Neural cell (in vitro differentiated cells): ENCODE data around the gene EXOC3L2. TPM values are rescaled to one million over a fixed set of nuclear protein-coding genes. Genes with fewer than 3 reads are reported as not detected.

Source experiments
- H2AFZ ChIP-seq: fragments of 200-600, 300-800 bp; sonication (generic), shearing (Covaris generic); 2 replicates; pipeline ENCODE4 v1.6.0; 2014; ENCODE audit warnings: low read depth, mild to moderate bottlenecking, antibody characterized with exemption, low read length, moderate library complexity
- H3F3A ChIP-seq: fragments of 200-600 bp; shearing (Covaris generic); 2 replicates; pipeline ENCODE4 v1.6.1; 2016; ENCODE audit warnings: mild to moderate bottlenecking, moderate library complexity, mixed read lengths, antibody characterized with exemption, low read length; ENCODE audit not compliant: insufficient read depth, poor library complexity, severe bottlenecking
- H3K27ac ChIP-seq: fragments of 200-600, 300-800 bp; sonication (generic), shearing (Covaris generic); 2 replicates; pipeline ENCODE4 v1.5.1; 2014; ENCODE audit warnings: mild to moderate bottlenecking, low read length, moderate library complexity
- H3K27me3 ChIP-seq: fragments of 300-800, 200-600 bp; sonication (generic), shearing (Covaris generic); 2 replicates; pipeline ENCODE4 v1.6.0; 2014; ENCODE audit warnings: mild to moderate bottlenecking, low read depth, low read length, moderate library complexity; ENCODE audit not compliant: insufficient read depth
- H3K36me3 ChIP-seq: fragments of 300-800, 200-600 bp; sonication (generic), shearing (Covaris generic); 2 replicates; pipeline ENCODE4 v1.5.1; 2014; ENCODE audit warnings: mild to moderate bottlenecking, antibody characterized with exemption, low read length, moderate library complexity; ENCODE audit not compliant: insufficient read depth
- H3K4me2 ChIP-seq: fragments of 300-800, 200-600 bp; sonication (generic), shearing (Covaris generic); 2 replicates; pipeline ENCODE4 v1.6.0; 2014; ENCODE audit warnings: mild to moderate bottlenecking, low read length
- H3K4me3 ChIP-seq: fragments of 300-800, 200-600 bp; sonication (generic), shearing (Covaris generic); 2 replicates; pipeline ENCODE4 v1.5.1; 2014; ENCODE audit warnings: mild to moderate bottlenecking, low read length, moderate library complexity
- H3K79me2 ChIP-seq: fragments of 200-600 bp; shearing (Covaris generic); replicated peaks from 2 replicates; pipeline ENCODE4 v1.6.0; 2014; ENCODE audit warnings: mild to moderate bottlenecking, low read length, moderate library complexity; ENCODE audit not compliant: insufficient read depth
- H3K9ac ChIP-seq: fragments of 300-800, 200-600 bp; sonication (generic), shearing (Covaris generic); 2 replicates; pipeline ENCODE4 v1.6.1; 2016; ENCODE audit warnings: mild to moderate bottlenecking, low read length, mixed read lengths
- H3K9me2 ChIP-seq: fragments of 200-600 bp; shearing (Covaris generic); 2 replicates; pipeline ENCODE4 v1.6.1; 2016; ENCODE audit warnings: mild to moderate bottlenecking, low read length, mixed read lengths; ENCODE audit not compliant: insufficient read depth
- H3K9me3 ChIP-seq: fragments of 200-600, 300-800 bp; sonication (generic), shearing (Covaris generic); 2 replicates; pipeline ENCODE4 v1.6.1; 2016; ENCODE audit warnings: mild to moderate bottlenecking, mixed run types, low read length, moderate library complexity, mixed read lengths
- H4K20me1 ChIP-seq: fragments of 200-600 bp; shearing (Covaris generic); 2 replicates; pipeline ENCODE4 v1.6.1; 2016; ENCODE audit warnings: mild to moderate bottlenecking, mixed run types; ENCODE audit not compliant: insufficient read depth
- POLR2AphosphoS5 ChIP-seq: IDR thresholded peaks from 2 replicates; pipeline ENCODE4 v1.6.1; 2012
- polyA plus RNA-seq: library from polyadenylated mRNA; depleted of rRNA; stranded (reverse); fragments of >200 nt; gene quantifications from 2 replicates; pipeline ENCODE4 v1.2.3, GENCODE V29; 2014

Gene EXOC3L2
- polyA plus RNA-seq, 1 donor from 2014 or later = not detected

GRCh38 chr19:45162608-45163143, 82.5 kb downstream of the EXOC3L2 start:
- no peaks in the 10 kb centered on the region for H3K36me3 ChIP-seq
- H3K4me3 ChIP-seq = no peak overlapping the region
- no peaks in the 10 kb centered on the region for H4K20me1 ChIP-seq
- H3K9ac ChIP-seq = no peak overlapping the region
- no peaks in the 10 kb centered on the region for H3K79me2 ChIP-seq
- no peaks in the 10 kb centered on the region for H3K9me3 ChIP-seq
- no peak for TF ChIP-seq POLR2AphosphoS5
- H3K9me2 ChIP-seq = no peaks in the 10 kb centered on the region
- no peaks in the 10 kb centered on the region for H3K27me3 ChIP-seq
- no peak overlapping the region for H3K4me2 ChIP-seq
- H3K27ac ChIP-seq = no peak overlapping the region
- H2AFZ ChIP-seq = no peak overlapping the region
- no peaks in the 10 kb centered on the region for H3F3A ChIP-seq

Other genes with a start within 250 kb of the EXOC3L2 start
- gene RELB, start 243.9 kb downstream of the EXOC3L2 start, polyA plus RNA-seq = 1.0 and 1.1 TPM in 2 replicates
- 30.1 and 38.4 TPM in 2 replicates for gene CLASRP, start 206.4 kb downstream of the EXOC3L2 start, polyA plus RNA-seq
- 1.0 and 1.4 TPM in 2 replicates for gene ZNF296, start 168.9 kb downstream of the EXOC3L2 start, polyA plus RNA-seq
- gene GEMIN7, start 166.1 kb downstream of the EXOC3L2 start, polyA plus RNA-seq = 14.4 and 26.5 TPM in 2 replicates
- gene PPP1R37, start 152.2 kb downstream of the EXOC3L2 start, polyA plus RNA-seq = 53.7 and 56.6 TPM in 2 replicates
- gene NKPD1, start 84.4 kb downstream of the EXOC3L2 start, polyA plus RNA-seq = 1.6 and 2.8 TPM in 2 replicates
- 34.9 and 48.5 TPM in 2 replicates for gene TRAPPC6A, start 67.2 kb downstream of the EXOC3L2 start, polyA plus RNA-seq
- 1.8 and 4.3 TPM in 2 replicates for gene BLOC1S3, start 66.6 kb downstream of the EXOC3L2 start, polyA plus RNA-seq
- 11.6 and 23.1 TPM in 2 replicates for gene MARK4, start 5.9 kb upstream of the EXOC3L2 start, polyA plus RNA-seq
- gene CKM, start 77.5 kb upstream of the EXOC3L2 start, polyA plus RNA-seq = 0.14 TPM in 1 of 2 replicates, not detected in the other
- 0.44 TPM in 1 of 2 replicates, not detected in the other for gene KLC3, start 95.3 kb upstream of the EXOC3L2 start, polyA plus RNA-seq
- 28.8 and 39.0 TPM in 2 replicates for gene ERCC2, start 125.2 kb upstream of the EXOC3L2 start, polyA plus RNA-seq
- 0.74 TPM in 1 of 2 replicates, not detected in the other for gene PPP1R13L, start 159.7 kb upstream of the EXOC3L2 start, polyA plus RNA-seq
- 2.3 and 2.4 TPM in 2 replicates for gene POLR1G, start 161.2 kb upstream of the EXOC3L2 start, polyA plus RNA-seq
- 69.2 and 80.8 TPM in 2 replicates for gene ERCC1, start 178.5 kb upstream of the EXOC3L2 start, polyA plus RNA-seq
- gene FOSB, start 222.6 kb upstream of the EXOC3L2 start, polyA plus RNA-seq = 1.4 and 2.1 TPM in 2 replicates